SU-DHL-6 (cell line): ENCODE results near the gene SIPA1.

Experiments
- EZH2phosphoT487 ChIP-seq: fragments of 200-600 bp; sonication (generic), shearing (Covaris generic); conservative IDR thresholded peaks from 2 replicates; pipeline ENCODE4 v1.6.1; 2018; ENCODE audit warnings: mild to moderate bottlenecking, antibody characterized with exemption, low read length, moderate library complexity, mixed read lengths
- TF ChIP-seq, protein P1 (sequence below): fragments of 200-600 bp; sonication (generic); IDR thresholded peaks from one replicate; pipeline ENCODE4 v1.5.1; 2017; ENCODE audit warnings: antibody characterized with exemption, mild to moderate bottlenecking, low read length, moderate library complexity; ENCODE audit not compliant: insufficient read depth, poor library complexity, severe bottlenecking

DNA sequence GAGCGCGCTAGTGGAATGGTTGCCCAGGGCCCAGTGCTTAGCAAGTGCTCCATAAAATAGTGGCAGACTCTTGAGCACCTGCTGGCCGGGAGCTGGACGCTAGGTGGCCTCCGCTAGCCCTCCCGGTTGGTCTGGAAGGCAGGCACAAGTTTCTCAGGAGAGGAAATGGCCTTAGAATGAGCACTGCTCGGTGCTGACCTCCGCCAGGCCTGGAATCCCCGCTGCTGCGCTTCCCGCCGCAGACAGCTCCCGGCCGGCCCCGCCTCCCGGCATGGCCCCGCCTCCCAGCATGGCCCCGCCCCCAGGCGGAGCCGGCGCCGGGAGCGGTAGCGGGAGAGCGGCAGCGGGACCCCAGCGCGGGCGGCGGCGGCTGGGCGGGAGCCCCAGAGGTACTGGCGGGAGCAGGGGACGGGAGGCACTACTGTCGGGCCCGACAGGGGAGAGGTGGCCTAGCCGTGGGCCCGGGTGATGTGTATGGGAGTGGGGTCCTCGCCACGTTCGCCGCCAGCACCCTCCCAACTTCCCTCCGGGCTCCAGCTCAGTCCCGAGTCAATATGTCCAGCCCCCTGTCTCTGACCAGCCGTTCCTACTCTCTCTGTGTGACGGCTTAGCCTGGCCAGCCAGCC, at the start of gene SIPA1:
- TF ChIP-seq, protein P1, sequence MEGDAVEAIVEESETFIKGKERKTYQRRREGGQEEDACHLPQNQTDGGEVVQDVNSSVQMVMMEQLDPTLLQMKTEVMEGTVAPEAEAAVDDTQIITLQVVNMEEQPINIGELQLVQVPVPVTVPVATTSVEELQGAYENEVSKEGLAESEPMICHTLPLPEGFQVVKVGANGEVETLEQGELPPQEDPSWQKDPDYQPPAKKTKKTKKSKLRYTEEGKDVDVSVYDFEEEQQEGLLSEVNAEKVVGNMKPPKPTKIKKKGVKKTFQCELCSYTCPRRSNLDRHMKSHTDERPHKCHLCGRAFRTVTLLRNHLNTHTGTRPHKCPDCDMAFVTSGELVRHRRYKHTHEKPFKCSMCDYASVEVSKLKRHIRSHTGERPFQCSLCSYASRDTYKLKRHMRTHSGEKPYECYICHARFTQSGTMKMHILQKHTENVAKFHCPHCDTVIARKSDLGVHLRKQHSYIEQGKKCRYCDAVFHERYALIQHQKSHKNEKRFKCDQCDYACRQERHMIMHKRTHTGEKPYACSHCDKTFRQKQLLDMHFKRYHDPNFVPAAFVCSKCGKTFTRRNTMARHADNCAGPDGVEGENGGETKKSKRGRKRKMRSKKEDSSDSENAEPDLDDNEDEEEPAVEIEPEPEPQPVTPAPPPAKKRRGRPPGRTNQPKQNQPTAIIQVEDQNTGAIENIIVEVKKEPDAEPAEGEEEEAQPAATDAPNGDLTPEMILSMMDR, result no peak
- TF ChIP-seq EZH2phosphoT487, result no peak
